HG02943 (cell line): ENCODE measurements around the gene DUXA.

ENCODE experiments used
- ATAC-seq: cut with Tn5 transposase; IDR thresholded peaks from one replicate; pipeline ENCODE4 v1.9.1; 2021; ENCODE audit warnings: mild to moderate bottlenecking, low read depth, moderate library complexity; ENCODE audit not compliant: unreplicated experiment

DUXA gene

GRCh38 chr19:57106722-57107235 lies 60.5 kb downstream of the DUXA start:
- ATAC-seq = no peak

- ATAC-seq = no peak
These were observed 61.1 kb downstream of the DUXA start for GRCh38 chr19:57105976-57106721.
